Mesodermal cell (in vitro differentiated cells): ENCODE measurements around the gene DLD.

ENCODE experiments used
- H3K27ac ChIP-seq: 2 replicates; pipeline ENCODE4 v1.7.0; 2013; ENCODE audit warnings: mild to moderate bottlenecking, low read depth, low read length, moderate library complexity; ENCODE audit not compliant: severe bottlenecking
- H3K36me3 ChIP-seq: 2 replicates; pipeline ENCODE4 v1.7.1; 2013; ENCODE audit warnings: mild to moderate bottlenecking, low read length, moderate library complexity; ENCODE audit not compliant: control insufficient read depth, insufficient read depth
- H3K4me1 ChIP-seq: one replicate; pipeline ENCODE4 v1.7.1; 2013; ENCODE audit warnings: mild to moderate bottlenecking, low read length; ENCODE audit not compliant: insufficient read depth, control insufficient read depth, poor library complexity, severe bottlenecking
- H3K4me3 ChIP-seq: 2 replicates; pipeline ENCODE4 v1.7.0; 2013; ENCODE audit warnings: low read length, control low read depth, mild to moderate bottlenecking; ENCODE audit not compliant: insufficient read depth, poor library complexity, severe bottlenecking; ENCODE audit errors: extremely low read depth
- H3K9me3 ChIP-seq: 2 replicates; pipeline ENCODE4 v1.7.1; 2013; ENCODE audit warnings: mild to moderate bottlenecking, low read length, moderate library complexity; ENCODE audit not compliant: control insufficient read depth
- WGBS, 2 experiments: methylation state at CpG; one replicate each; pipeline ENCODE4 v1.1.5; 2013; ENCODE audit warnings: missing lambda C conversion rate in 2 of 2; ENCODE audit not compliant: insufficient coverage in 2 of 2; 5-methylcytosine and 5-hydroxymethylcytosine counted together

Gene DLD

GRCh38 chr7:107854989-107855388, 36.0 kb upstream of the DLD start:
- no peak overlapping the region for H3K27ac ChIP-seq
- WGBS, 2 experiments = 82 to 86% methylated on average over 3 of the region's 4 CpGs
- H3K4me1 ChIP-seq = no peaks in the 10 kb centered on the region
- no peaks in the 10 kb centered on the region for H3K9me3 ChIP-seq
- H3K36me3 ChIP-seq = no peaks in the 10 kb centered on the region
- H3K4me3 ChIP-seq = no peak overlapping the region

GRCh38 chr7:107856806-107857540, 34.0 kb upstream of the DLD start:
- no peak overlapping the region for H3K4me3 ChIP-seq
- H3K36me3 ChIP-seq = no peaks in the 10 kb centered on the region
- H3K27ac ChIP-seq = no peak overlapping the region
- 85 to 93% methylated on average over 3 of the region's 4 CpGs for WGBS, 2 experiments
- H3K9me3 ChIP-seq = no peaks in the 10 kb centered on the region
- no peaks in the 10 kb centered on the region for H3K4me1 ChIP-seq

- Histone ChIP-seq H3K27ac (no peak overlapping the region), H3K4me1 (no peaks in the 10 kb centered on the region), H3K4me3 (no peak overlapping the region), H3K36me3 (no peaks in the 10 kb centered on the region), H3K9me3 (no peaks in the 10 kb centered on the region)
- WGBS, 2 experiments = no CpG with 5 or more reads among the region's 2 CpGs
Measured at GRCh38 chr7:107857541-107857912, 33.5 kb upstream of the DLD start.

GRCh38 chr7:107858280-107858679, 32.7 kb upstream of the DLD start:
- Histone ChIP-seq H3K27ac (no peak overlapping the region), H3K36me3 (no peaks in the 10 kb centered on the region), H3K4me3 (no peak overlapping the region), H3K4me1 (no peaks in the 10 kb centered on the region), H3K9me3 (no peaks in the 10 kb centered on the region)
- 81 to 86% methylated on average over 3 to 5 of the region's 5 CpGs for WGBS, 2 experiments

- no peaks in the 10 kb centered on the region for H3K4me1 ChIP-seq
- WGBS, 2 experiments = 93% methylated on average over 7 of the region's 9 CpGs
- H3K36me3 ChIP-seq = no peaks in the 10 kb centered on the region
- no peak overlapping the region for H3K4me3 ChIP-seq
- no peaks in the 10 kb centered on the region for H3K9me3 ChIP-seq
- no peak overlapping the region for H3K27ac ChIP-seq
Measured at GRCh38 chr7:107860279-107860961, 30.6 kb upstream of the DLD start.

- Histone ChIP-seq H3K27ac (no peak overlapping the region), H3K4me1 (no peaks in the 10 kb centered on the region), H3K36me3 (no peaks in the 10 kb centered on the region), H3K9me3 (no peaks in the 10 kb centered on the region), H3K4me3 (no peak overlapping the region)
- WGBS, 2 experiments = 91 to 96% methylated on average over 5 of the region's 6 CpGs
Measured at GRCh38 chr7:107860981-107861652, 29.9 kb upstream of the DLD start.

GRCh38 chr7:107865956-107866775, 24.8 kb upstream of the DLD start:
- WGBS, 2 experiments = no CpG with 5 or more reads among the region's 1 CpG
- Histone ChIP-seq H3K9me3 (no peaks in the 10 kb centered on the region), H3K36me3 (no peaks in the 10 kb centered on the region), H3K4me1 (no peaks in the 10 kb centered on the region), H3K27ac (no peak overlapping the region), H3K4me3 (no peak overlapping the region)

- no CpG with 5 or more reads among the region's 3 CpGs for WGBS, 2 experiments
- H3K36me3 ChIP-seq = no peaks in the 10 kb centered on the region
Measured at GRCh38 chr7:107867858-107868466, 23.0 kb upstream of the DLD start.

GRCh38 chr7:107870427-107871000, 20.5 kb upstream of the DLD start:
- no peak overlapping the region for H3K4me3 ChIP-seq
- H3K4me1 ChIP-seq = no peaks in the 10 kb centered on the region
- no peaks in the 10 kb centered on the region for H3K36me3 ChIP-seq
- 87 to 94% methylated on average over 4 to 5 of the region's 5 CpGs for WGBS, 2 experiments
- H3K9me3 ChIP-seq = no peaks in the 10 kb centered on the region
- H3K27ac ChIP-seq = no peak overlapping the region

More at GRCh38 chr7:107867858-107868466, 23.0 kb upstream of the DLD start:
- Histone ChIP-seq H3K9me3 (no peaks in the 10 kb centered on the region), H3K4me1 (no peaks in the 10 kb centered on the region), H3K27ac (no peak overlapping the region), H3K4me3 (no peak overlapping the region)

GRCh38 chr7:107874111-107874510, 16.9 kb upstream of the DLD start:
- WGBS, 2 experiments = 60 to 94% methylated on average over 1 to 2 of the region's 2 CpGs

More at GRCh38 chr7:107874111-107874510, 16.9 kb upstream of the DLD start:
- Histone ChIP-seq H3K4me1 (no peaks in the 10 kb centered on the region), H3K36me3 (no peaks in the 10 kb centered on the region), H3K9me3 (no peaks in the 10 kb centered on the region), H3K4me3 (no peak overlapping the region), H3K27ac (no peak overlapping the region)
